ENCODE measurements around the gene VPS13D. TPM values are rescaled to one million over a fixed set of nuclear protein-coding genes. Genes with fewer than 3 reads are reported as not detected.

The VPS13D gene
- total and polyA plus RNA-seq, 4 donors, result 10.2 to 68.3 (median 12.6) TPM

- no peak overlapping the region for H3K4me3 ChIP-seq (ENCODE audit: low read depth in 1 of 3, low read length in 3 of 3)
- no peak for DNase-seq (ENCODE audit: low spot score)
- WGBS, result 78% methylated on average over 6 of the region's 6 CpGs
- H3K27ac ChIP-seq (ENCODE audit: low read depth in 1 of 2, low read length in 2 of 2), result no peak overlapping the region
- H3K9me3 ChIP-seq (ENCODE audit: control insufficient read depth in 4 of 4, low read length in 3 of 4), result no peaks in the 10 kb centered on the region
- H3K36me3 ChIP-seq (ENCODE audit: control insufficient read depth in 4 of 4, insufficient read depth in 3 of 4, low read depth in 1 of 4, low read length in 3 of 4), result peaks cover 15 to 81% (median 55%) of the 10 kb centered on the region in 4 donors
- TF ChIP-seq EGR1 (IDR thresholded peaks at IDR 0.05; ENCODE audit: low read depth in 2 of 2) (no peak), RXRA (IDR thresholded peaks at IDR 0.05) (no peak), HNF4A (conservative IDR thresholded peaks at IDR 0.05) (no peak), FOXA2 (IDR thresholded peaks at IDR 0.05) (no peak), ZBTB33 (IDR thresholded peaks at IDR 0.05) (no peak), HNF4G (IDR thresholded peaks at IDR 0.05) (no peak), MAX (IDR thresholded peaks at IDR 0.05) (no peak), FOXA1 (IDR thresholded peaks at IDR 0.05) (no peak), TAF1 (conservative IDR thresholded peaks at IDR 0.05) (no peak), GABPA (IDR thresholded peaks at IDR 0.05 in 1 of 2, conservative IDR thresholded peaks at IDR 0.05 in 1 of 2) (no peak), ATF3 (IDR thresholded peaks at IDR 0.05) (no peak), SP1 (IDR thresholded peaks at IDR 0.05) (no peak)
- H3K9ac ChIP-seq (ENCODE audit: low read depth in 1 of 2, low read length in 2 of 2), result no peak overlapping the region
- H3K4me1 ChIP-seq (ENCODE audit: control insufficient read depth in 4 of 4, insufficient read depth in 4 of 4, low read length in 3 of 4), result no peaks in the 10 kb centered on the region
- no peaks in the 10 kb centered on the region for H3K27me3 ChIP-seq (ENCODE audit: control insufficient read depth in 4 of 4, insufficient read depth in 4 of 4, low read length in 3 of 4)
Observed at GRCh38 chr1:12272770-12273169, 42.9 kb downstream of the VPS13D start.

GRCh38 chr1:12275370-12275769 lies 45.5 kb downstream of the VPS13D start:
- H3K27ac ChIP-seq (ENCODE audit: low read depth in 1 of 2, low read length in 2 of 2), result no peak overlapping the region
- H3K9me3 ChIP-seq (ENCODE audit: control insufficient read depth in 4 of 4, low read length in 3 of 4), result no peaks in the 10 kb centered on the region
- WGBS, result 70% methylated on average over 4 of the region's 4 CpGs
- H3K4me3 ChIP-seq (ENCODE audit: low read depth in 1 of 3, low read length in 3 of 3), result no peak overlapping the region
- H3K36me3 ChIP-seq (ENCODE audit: control insufficient read depth in 4 of 4, insufficient read depth in 3 of 4, low read depth in 1 of 4, low read length in 3 of 4), result peaks cover 13 to 70% (median 59%) of the 10 kb centered on the region in 4 donors
- no peaks in the 10 kb centered on the region for H3K4me1 ChIP-seq (ENCODE audit: control insufficient read depth in 4 of 4, insufficient read depth in 4 of 4, low read length in 3 of 4)
- no peaks in the 10 kb centered on the region for H3K27me3 ChIP-seq (ENCODE audit: control insufficient read depth in 4 of 4, insufficient read depth in 4 of 4, low read length in 3 of 4)
- no peak overlapping the region for H3K9ac ChIP-seq (ENCODE audit: low read depth in 1 of 2, low read length in 2 of 2)
- TF ChIP-seq REST (IDR thresholded peaks at IDR 0.05) (no peak), FOXA2 (IDR thresholded peaks at IDR 0.05) (no peak), RXRA (IDR thresholded peaks at IDR 0.05) (no peak), CTCF (IDR thresholded peaks at IDR 0.05; ENCODE audit: low read depth, low read length, missing input control) (peak; percentile 33), SP1 (IDR thresholded peaks at IDR 0.05) (no peak), ZBTB33 (IDR thresholded peaks at IDR 0.05) (no peak), HNF4A (conservative IDR thresholded peaks at IDR 0.05) (no peak), EGR1 (IDR thresholded peaks at IDR 0.05; ENCODE audit: low read depth in 2 of 2) (no peak), HNF4G (IDR thresholded peaks at IDR 0.05) (no peak), FOXA1 (IDR thresholded peaks at IDR 0.05) (no peak), MAX (IDR thresholded peaks at IDR 0.05) (no peak), GABPA (IDR thresholded peaks at IDR 0.05 in 1 of 2, conservative IDR thresholded peaks at IDR 0.05 in 1 of 2) (no peak), RAD21 (IDR thresholded peaks at IDR 0.05) (peak; percentile 55 to 65), JUND (IDR thresholded peaks at IDR 0.05) (no peak), ATF3 (IDR thresholded peaks at IDR 0.05) (no peak), YY1 (IDR thresholded peaks at IDR 0.05) (no peak)
- no peak for DNase-seq (ENCODE audit: low spot score)

Measured in liver (tissue), 9 donors.